GM18519 (cell line): ENCODE measurements around the gene PDZRN4.

ENCODE experiments used
- ATAC-seq: cut with Tn5 transposase; IDR thresholded peaks from one replicate; pipeline ENCODE4 v1.9.1; 2021; ENCODE audit warnings: mild to moderate bottlenecking, moderate library complexity; ENCODE audit not compliant: unreplicated experiment, low FRiP score

Gene PDZRN4

GRCh38 chr12:41486718-41487117 lies 298.6 kb downstream of the PDZRN4 start:
- ATAC-seq, result no peak

- ATAC-seq, result no peak
These were observed 307.9 kb downstream of the PDZRN4 start for GRCh38 chr12:41496009-41496408.

- no peak for ATAC-seq
These were observed 309.3 kb downstream of the PDZRN4 start for GRCh38 chr12:41497409-41497808.

GRCh38 chr12:41504976-41505375 lies 316.9 kb downstream of the PDZRN4 start:
- ATAC-seq, result no peak

DNA sequence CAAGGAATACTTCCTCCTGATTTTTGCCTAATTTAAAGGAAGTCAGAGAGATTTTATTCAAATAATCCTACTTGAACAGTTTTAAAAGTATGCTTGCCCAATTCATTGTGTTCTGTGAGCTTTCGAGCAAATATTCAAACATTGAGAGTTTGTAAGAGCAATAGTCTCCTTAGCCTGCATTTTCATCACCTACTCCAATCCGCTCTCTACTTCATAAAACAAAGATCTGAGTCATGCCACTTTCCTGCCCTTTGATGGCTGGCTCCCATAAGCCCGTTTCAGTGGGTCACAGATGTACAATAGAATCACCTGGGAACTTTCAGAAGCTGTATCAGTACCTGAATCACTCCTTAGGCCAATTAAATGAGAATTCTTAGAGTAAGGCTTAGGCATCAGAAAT lies 319.2 kb downstream of the PDZRN4 start:
- no peak for ATAC-seq

DNA sequence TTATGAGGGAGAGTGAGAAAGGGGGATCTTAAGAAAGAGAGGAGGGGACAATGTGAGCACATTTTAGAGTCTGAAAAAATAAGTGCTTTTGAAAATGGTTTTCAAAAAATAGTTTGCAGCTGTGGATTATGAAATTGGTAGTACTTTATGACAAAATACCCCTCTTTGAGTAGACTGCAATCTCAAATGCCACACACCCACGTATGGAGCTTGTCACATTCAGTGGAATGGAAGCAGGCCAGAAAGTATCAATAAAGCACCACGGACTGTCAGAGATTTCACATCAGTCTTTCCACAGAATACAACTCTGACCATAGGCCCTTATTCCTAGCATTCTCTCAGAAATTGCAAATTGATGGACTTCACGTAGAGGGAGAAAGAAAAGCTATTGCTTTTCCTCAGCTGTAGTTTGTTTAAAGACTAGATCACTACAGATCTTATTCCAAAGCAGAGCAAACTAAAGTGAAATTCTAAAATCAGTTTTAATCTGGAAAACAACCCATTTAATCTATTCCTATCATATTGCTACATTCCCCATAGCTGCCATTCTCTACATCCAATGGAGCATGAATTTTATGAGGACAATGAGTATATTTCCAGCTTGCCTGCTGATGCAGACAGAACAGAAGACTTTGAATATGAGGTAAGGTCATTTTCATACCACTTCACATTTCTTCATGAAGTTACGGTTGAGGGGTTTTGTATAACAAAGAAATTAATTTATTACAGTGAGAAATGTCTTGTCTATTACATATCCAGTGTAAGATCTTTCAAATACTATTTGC lies 321.3 kb downstream of the PDZRN4 start:
- no peak for ATAC-seq

GRCh38 chr12:41510470-41510869 lies 322.4 kb downstream of the PDZRN4 start:
- ATAC-seq, result no peak

GRCh38 chr12:41511247-41511646 lies 323.1 kb downstream of the PDZRN4 start:
- ATAC-seq, result no peak

DNA sequence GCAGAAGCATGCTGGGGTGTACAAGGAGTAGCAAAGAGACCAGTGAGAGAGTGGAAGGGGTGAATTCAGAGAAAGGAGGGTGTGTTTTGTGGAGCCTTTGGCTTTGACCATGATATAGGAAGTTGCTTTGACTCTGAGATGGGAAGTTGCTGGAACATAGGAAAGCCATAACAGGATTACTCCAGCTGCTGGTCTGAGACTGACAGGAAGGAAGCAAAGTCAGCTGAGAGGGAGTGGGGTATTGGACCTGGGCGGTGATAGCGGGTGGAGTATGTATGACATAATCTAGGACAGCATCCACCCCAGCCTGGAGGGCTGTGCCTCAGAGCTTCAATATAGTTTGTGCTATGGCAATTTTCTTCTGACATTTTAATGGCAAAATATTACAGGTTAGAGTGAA lies 324.4 kb downstream of the PDZRN4 start:
- ATAC-seq, result no peak

DNA sequence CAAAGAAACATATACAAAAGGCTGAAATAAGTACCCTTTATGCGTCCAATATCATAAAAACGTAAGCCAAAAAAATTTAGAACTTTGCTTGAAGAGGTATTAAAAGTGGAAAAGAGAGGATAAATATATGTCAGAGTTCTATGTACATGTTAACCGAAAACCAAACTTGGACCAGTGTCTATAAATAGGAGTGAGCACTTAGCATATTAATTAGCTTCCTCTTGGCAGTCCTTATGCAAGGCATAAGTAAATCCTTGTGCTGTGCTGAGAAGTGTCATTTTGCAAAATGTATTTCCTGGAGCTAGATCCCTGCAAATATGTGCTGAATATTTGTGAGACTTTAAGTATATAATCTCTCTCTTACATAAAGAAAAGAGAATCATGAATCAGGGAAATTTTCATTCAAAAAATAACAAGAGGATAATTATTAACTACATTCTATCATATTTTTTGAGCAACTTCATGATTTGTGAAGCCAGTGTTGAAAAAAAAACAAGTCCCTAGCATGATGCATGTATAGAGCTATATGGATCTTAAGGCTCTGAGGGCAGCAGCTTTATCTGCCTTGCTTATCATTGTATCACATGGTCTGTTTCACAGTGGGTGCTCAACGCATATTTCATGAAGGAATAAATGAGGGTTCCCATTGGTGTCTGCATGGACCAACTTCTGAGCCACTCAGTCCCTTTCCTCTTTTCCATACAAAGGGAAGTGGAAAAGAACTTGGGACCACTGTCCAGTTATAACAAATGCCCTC lies 326.1 kb downstream of the PDZRN4 start:
- no peak for ATAC-seq

- no peak for ATAC-seq
These were observed 326.8 kb downstream of the PDZRN4 start for GRCh38 chr12:41514907-41515306.

- ATAC-seq, result no peak
These were observed 327.8 kb downstream of the PDZRN4 start for GRCh38 chr12:41515953-41516352.

GRCh38 chr12:41520869-41521268 lies 332.7 kb downstream of the PDZRN4 start:
- no peak for ATAC-seq

DNA sequence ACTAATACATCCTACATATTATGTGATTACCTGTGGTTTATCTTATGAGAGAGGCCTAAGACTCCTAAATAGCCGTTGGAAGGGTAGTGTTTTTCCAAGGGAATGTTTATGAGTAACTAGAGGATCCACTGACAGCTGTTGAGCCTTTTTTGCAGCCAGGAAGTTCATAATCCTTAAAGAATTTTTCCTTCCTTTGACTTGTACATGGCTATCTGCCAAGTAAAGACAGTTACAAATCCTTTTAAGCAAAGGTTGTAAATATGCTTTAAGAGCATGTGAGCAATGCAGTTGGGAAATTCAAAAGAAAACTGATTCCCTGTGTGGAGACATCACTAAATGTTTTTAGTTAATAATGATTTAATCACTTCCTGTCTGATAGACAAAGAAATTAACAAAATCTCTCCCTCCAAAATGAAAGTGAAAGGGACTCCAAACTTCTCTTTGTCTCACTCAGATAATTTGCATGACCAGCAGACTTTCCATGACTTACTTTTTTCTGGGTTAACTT lies 333.8 kb downstream of the PDZRN4 start:
- peak; percentile 81 for ATAC-seq

DNA sequence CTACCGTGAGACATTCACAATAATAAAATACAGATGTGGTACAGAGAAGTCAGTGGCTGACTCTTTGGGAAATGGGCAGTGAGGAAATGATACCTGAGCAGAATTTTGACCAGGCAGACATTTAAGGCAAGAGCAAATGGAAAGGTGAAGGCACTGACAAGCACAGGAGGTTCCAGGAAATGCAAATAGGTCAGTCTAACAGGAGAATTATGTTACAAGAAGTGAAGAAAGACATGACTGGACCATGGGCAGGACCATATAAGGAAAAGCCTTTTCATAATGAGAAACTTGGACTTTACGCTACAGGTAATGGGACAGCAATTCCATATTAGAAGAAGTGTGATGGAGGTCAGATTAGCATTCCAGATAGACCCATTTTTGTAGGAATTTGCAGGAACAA lies 338.9 kb downstream of the PDZRN4 start:
- ATAC-seq, result no peak

DNA sequence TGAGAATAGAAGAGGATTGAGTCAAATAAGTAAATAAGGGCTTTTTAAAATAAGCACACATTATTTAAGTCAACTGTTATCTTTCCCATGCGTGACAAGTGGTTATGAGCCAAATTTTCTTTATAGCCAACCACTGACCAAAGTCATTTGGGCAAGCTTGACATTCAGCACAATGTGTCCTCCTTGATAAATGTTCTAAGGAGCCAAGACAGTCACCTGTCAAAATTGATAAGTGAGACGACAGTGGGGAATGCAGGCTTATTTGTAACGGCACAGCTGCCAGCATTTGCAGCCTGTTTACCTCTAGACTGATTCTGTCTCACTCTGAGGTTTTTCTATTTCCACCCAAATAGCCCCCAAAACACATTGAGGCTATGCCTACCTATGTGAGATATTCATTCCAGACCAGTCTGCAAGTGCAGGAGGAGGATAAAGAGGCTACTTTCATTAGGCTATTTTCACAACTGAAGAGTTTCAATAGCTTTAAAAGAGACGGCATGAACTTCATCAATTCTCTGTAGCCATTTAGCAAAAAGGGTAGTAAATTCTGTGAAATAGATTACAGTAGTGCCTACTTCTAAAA lies 339.5 kb downstream of the PDZRN4 start:
- ATAC-seq, result no peak

DNA sequence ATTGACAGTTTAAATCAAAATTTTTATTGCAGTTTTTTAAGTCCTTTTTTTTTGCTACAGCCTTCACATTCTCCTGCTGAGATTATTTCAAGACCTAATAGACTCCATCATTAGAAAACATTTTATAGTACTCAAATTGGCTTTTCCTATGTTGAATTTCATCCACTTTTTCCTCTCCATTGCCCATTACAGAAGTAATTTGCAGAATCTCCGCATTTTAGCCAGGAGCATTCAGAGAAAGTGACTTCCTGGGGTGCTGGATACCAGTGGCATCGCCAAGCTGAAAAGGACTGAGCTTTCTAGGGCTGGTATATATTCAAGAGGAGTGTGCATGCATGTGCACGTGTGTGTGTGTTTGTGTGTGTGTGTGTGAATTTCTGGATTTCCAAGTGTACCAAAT lies 340.8 kb downstream of the PDZRN4 start:
- no peak for ATAC-seq

DNA sequence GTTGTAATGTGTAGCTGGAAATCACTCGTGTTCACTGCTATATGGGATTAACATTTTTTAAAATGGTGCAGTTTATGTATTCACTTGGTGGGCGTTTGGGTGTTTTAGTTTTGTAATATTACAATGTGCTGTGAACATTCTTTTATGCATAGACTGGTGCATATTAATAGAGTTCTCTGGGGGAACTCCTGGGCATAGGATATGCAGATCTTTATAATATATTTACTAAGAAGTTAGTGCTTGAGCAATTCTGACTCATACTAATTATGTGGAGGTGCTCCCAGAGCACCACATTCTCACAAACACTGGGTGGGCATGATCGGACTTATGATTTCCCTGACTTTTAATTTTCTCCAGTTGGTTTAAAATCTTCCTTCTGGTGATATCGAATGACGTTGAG lies 342.3 kb downstream of the PDZRN4 start:
- no peak for ATAC-seq

DNA sequence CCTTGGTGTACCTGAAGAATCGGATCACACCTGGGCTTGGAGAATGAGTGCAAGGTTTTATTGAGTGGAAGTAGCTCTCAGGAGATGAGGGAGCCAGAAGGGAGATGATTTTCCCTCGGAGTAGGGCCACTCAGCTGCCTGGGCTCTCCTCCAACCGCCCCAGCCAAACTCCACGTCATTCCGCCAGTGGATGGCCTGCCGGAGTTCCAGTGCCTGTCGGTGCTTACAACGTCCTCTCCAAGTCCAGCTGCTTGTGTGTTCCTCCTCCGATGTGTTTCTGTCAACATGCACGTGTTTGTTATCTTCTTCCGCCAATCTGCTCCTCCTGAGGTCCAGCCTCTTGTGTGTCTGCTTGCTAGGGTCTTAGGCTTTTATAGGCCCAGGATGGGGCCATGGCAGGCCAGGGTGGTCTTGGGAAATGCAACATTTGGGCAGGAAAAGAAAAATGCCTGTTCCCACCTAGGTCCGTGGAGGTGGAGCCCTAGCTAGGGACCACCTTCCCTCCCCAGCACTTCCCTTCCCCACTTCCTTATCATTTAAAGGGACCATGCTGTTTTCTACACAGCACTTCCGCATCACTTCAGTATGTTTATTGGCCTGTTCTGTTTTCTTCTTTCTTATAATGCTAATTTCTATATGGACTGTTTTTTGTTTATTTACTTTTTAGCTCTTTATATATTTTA lies 343.2 kb downstream of the PDZRN4 start:
- ATAC-seq, result no peak

DNA sequence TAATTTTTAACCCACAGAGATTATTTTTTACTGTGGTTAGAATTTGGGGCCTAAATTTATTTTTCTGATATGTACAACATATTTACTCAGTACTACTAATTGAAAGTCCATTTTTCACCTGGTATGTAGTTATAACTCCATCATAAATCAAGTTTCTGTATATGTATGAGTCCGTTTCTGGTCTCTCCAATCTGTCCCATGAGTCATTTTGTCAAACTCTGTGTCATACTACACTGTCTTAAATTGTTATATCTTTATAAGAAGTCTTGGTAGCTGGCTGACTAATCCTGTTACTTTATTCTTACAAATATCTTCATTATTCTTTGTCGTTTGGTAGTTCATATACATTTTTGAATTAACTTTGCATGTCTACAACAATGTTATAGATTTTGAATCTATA lies 344.0 kb downstream of the PDZRN4 start:
- ATAC-seq, result no peak
